Breast epithelium (tissue), 3 donors: ENCODE data around the gene WDR1.

ENCODE experiments used
- CTCF ChIP-seq, 3 donors: fragments of 450-650 bp; IDR thresholded peaks; one replicate each; pipeline ENCODE4 v1.5.1; 2016 to 2017; ENCODE audit warnings: antibody characterized with exemption in 3 of 3, mild to moderate bottlenecking in 3 of 3, moderate library complexity in 3 of 3
- POLR2A ChIP-seq: fragments of 450-650 bp; IDR thresholded peaks from one replicate; pipeline ENCODE4 v1.6.1; 2016; ENCODE audit warnings: antibody characterized with exemption, mild to moderate bottlenecking, moderate library complexity
- POLR2AphosphoS5 ChIP-seq, 3 donors: sonication (generic); formaldehyde crosslinking; IDR thresholded peaks; one replicate each; pipeline ENCODE4 v1.6.1; 2017; ENCODE audit warnings: antibody characterized with exemption in 3 of 3

- TF ChIP-seq CTCF (IDR thresholded peaks at IDR 0.05) (no peak), POLR2A (no peak), POLR2AphosphoS5 (IDR thresholded peaks at IDR 0.05) (no peak)
These were observed 34.6 kb upstream of the WDR1 start for GRCh38 chr4:10151182-10151581.
